Stimulated activated CD4-positive, alpha-beta T cell treated with anti-CD3 and anti-CD28 coated beads, Interleukin-4, amount 100 ng/mL, for 48 hours (primary cell): ENCODE measurements around the gene TOP2B.

Source experiments
- DNase-seq, 2 donors: peaks; one replicate each; pipeline ENCODE4 v3.0.0-alpha.2; 2020; ENCODE audit warnings: low read depth in 2 of 2

Gene TOP2B

DNA sequence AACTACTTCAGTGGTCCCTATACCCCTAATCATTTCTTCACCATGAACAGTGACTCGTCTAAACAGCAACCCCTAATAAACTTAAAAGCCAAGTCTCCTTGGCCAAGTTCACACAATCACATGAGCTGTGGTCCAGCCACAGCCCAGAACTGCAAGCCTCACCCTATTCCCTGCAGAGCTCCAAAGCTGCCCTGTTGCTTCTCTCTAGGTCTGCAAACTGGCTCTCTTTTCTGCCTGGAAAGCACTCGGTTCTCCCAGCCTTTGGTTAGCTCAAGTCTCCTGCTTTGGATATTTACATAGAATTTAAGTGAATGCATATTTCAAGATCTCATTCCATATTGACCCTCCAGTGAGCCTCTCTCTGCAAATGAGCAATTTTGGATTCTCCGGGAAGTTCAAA is 107.0 kb downstream of the TOP2B start:
- DNase-seq = no peak

DNA sequence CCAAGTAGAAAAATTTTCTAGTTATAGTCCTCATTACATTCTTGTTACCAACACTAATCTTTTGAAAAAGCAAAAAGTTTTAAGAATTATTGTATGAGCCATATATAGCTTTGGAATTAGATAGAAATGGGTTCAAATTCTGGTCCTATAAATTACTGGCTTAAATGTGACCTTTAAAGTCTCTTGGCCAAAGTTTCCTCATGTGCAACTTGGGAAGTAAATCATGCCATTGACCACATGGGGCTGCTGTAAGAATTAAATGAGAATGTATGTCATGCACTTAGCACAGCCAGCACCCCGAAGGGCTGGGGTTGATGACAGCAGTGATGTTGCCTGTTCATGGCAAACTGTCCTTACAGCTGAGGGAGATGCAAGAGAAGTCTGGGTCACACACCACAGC is 108.3 kb downstream of the TOP2B start:
- DNase-seq = no peak

DNA sequence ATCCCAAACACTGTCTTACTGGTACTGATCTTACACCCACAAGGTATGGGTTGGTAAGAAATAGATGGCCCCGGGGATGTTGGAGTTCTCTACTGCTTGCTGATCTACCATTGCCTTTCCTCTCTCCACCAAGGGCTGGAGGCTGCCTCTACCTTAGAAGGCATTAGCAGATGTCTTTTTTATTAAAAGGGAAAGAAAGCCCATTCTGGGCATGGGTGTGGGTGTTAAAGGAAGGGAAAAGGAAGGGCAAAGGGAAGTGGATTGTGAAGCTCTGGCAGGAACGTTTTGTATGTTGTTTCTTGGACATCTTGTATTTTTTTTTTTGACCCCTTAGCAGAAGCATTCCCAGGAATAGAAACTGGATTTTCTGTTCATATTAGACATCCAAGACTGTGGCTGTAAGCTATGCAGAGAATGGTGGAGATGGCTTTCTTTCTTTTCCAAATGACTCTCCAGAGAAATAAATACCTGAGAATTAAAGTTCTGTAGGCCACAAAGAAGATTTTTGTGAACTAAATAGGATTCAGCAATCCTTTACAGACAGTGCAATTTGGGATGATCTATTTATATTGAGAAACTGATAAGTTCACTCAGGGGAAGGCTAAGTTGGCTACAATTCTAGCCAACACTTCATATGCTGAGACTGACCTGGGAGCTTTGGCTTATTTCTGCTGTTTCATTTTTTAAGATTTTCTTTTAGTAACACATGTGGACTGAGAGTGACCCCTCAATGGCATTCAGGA is 108.8 kb downstream of the TOP2B start:
- DNase-seq = no peak

DNA sequence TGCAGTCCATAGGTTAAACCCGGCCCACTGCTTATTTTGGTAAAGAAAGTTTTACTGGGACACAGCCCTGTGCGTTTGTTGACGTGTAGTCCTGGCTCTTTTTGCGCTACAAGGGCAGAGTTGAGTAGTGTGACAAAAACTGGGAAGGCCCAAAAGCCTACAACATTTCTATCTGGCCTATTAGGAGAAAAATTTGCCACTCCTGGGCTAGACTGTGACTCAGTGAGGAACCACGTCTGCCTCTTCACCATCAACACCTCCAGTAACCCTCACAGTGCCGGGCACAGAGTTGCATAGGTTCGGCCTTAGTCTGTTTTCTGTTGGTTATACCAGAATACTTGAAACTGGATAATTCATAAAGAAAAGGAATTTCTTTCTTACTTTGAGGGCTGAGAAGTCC is 110.3 kb downstream of the TOP2B start:
- no peak for DNase-seq

DNA sequence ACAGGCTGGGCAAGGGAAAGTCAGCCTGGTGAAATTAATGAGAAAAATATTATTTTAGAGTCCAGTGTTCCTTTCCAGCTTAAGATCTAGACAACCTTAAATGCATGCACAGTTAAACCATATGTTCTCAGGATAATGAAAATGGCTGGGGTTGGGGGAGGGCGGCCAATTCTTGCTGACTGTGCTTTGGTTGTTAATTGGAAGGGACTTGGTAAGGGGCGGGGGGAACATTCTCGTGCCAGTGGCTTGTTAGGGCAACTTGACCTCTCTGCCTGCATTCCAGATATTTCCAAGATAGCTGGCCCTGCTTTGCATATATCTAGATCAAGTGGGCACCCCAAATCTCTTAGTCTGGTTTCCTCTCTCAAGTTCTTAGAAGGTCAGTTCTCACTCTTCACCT is 112.5 kb downstream of the TOP2B start:
- DNase-seq = no peak

DNA sequence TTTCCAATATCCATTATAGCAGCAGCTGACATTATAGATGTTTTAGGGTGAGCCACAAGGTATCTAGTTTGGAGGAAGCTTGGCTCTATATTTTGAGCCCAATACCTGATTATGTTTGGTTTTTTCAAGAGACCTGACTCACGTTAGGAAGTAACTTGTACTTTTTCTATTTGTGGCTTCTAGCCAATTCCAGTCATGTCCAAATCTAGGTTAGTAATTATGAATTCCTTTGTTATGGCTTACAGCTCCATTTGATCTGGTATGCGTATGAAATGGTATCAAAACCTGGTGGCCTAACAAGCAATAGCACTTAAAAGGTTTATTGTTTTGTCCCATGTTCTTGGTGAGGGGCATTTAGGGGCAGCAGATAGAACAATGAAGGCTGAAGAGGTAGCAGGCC is 115.9 kb downstream of the TOP2B start:
- no peak for DNase-seq

DNA sequence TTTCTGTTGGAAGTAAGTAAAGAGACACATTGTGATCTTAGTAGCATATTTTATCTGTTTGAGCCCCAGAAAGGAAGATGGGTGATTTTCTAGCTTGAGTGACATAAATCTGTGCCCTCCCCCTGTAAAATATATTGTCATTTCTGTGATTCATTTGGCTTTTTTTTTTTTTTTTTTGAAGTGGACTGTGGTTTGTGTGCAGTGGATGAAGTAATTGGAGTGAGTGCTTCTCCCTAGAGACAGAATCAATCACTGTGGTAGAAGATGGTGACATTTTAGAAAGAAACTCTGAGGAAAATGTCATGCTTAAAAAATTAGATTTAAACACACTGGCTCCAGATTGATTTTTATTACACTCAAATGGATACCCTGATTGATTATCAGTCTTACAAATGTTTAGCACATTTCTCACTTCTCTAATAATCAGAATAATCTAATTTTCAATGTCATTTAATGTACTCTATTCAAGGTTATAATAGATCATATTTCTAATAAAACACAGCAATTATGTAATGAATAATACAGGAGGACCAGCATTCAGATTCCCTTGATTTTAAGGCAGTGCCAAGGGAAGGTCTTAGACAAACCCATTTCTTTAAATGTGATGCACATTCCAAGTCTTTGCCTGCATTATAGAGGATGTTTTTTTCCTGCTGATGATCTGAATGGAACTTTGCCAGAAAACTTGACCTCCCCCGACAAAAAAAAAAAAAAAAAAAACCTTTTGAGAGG is 116.6 kb downstream of the TOP2B start:
- no peak for DNase-seq
